Lung (tissue), 12 donors: ENCODE measurements around the gene TAS2R9. TPM values are rescaled to one million over a fixed set of nuclear protein-coding genes. Genes with fewer than 3 reads are reported as not detected.

ENCODE experiments used
- ATAC-seq: fragments of 200-7000 bp; cut with Tn5 transposase; one replicate; pipeline ENCODE4 v1.9.1; 2020; ENCODE audit warnings: moderate number of reproducible peaks; ENCODE audit not compliant: insufficient read depth, low FRiP score
- DNase-seq, 3 donors: peaks; one replicate each; pipeline ENCODE4 v3.0.0-alpha.2; 2013 to 2017
- H3K27ac ChIP-seq, 2 donors: one replicate each; pipeline ENCODE4 v1.5.1; 2013; ENCODE audit warnings: mild to moderate bottlenecking in 2 of 2, moderate library complexity in 2 of 2, control low read depth in 1 of 2, inconsistent platforms in 1 of 2, low read depth in 1 of 2, low read length in 1 of 2
- H3K27me3 ChIP-seq, 3 donors: one replicate each; pipeline ENCODE4 v1.5.1; 2013; ENCODE audit warnings: low read length in 2 of 3; ENCODE audit not compliant: control insufficient read depth in 3 of 3, insufficient read depth in 3 of 3
- H3K36me3 ChIP-seq, 4 donors: one replicate each; pipeline ENCODE4 v1.5.1; 2013; ENCODE audit warnings: low read length in 4 of 4, mild to moderate bottlenecking in 1 of 4, moderate library complexity in 1 of 4; ENCODE audit not compliant: control insufficient read depth in 4 of 4, insufficient read depth in 4 of 4
- H3K4me1 ChIP-seq, 5 donors: one replicate each; pipeline ENCODE4 v1.5.1; 2013; ENCODE audit warnings: low read length in 5 of 5, mild to moderate bottlenecking in 2 of 5, moderate library complexity in 1 of 5; ENCODE audit not compliant: control insufficient read depth in 5 of 5, insufficient read depth in 5 of 5
- H3K4me3 ChIP-seq: one replicate; pipeline ENCODE4 v1.5.1; 2013; ENCODE audit warnings: mild to moderate bottlenecking, control low read depth, moderate library complexity
- H3K9ac ChIP-seq, 2 donors: one replicate each; pipeline ENCODE4 v1.5.1; 2013; ENCODE audit warnings: low read length in 2 of 2, control low read depth in 1 of 2; ENCODE audit not compliant: insufficient read depth in 1 of 2
- H3K9me3 ChIP-seq, 4 donors: one replicate each; pipeline ENCODE4 v1.5.1; 2013; ENCODE audit warnings: low read length in 3 of 4, mild to moderate bottlenecking in 1 of 4, moderate library complexity in 1 of 4; ENCODE audit not compliant: control insufficient read depth in 4 of 4, insufficient read depth in 3 of 4
- WGBS, 2 donors: extraction: QIAGEN DNeasy Blood & Tissue Kit; methylation state at CpG; one replicate each; pipeline ENCODE4 v1.1.7; 2013; 5-methylcytosine and 5-hydroxymethylcytosine counted together
- polyA plus RNA-seq, 2 donors: library from polyadenylated mRNA; stranded (reverse); fragments of 200-250 nt; gene quantifications; one replicate each; pipeline ENCODE4 v1.2.1, GENCODE V29; 2013
- total RNA-seq, 2 donors: library from RNA; depleted of rRNA in 1 of 2; stranded (reverse); fragments of >200 nt in 1 of 2; gene quantifications; one replicate each; pipeline ENCODE4 v1.2.1, GENCODE V29; 2014 to 2021
- TF ChIP-seq, protein P1 (sequence below): IDR thresholded peaks from 2 replicates; pipeline ENCODE4 v1.5.1; 2012; ENCODE audit warnings: mild to moderate bottlenecking; ENCODE audit errors: control extremely low read depth, extremely low read depth
- donor health status: control.
- donor health status: control.
- donor health status: Bipolar disorder and iron deficiency.
- donor health status: healthy.
- donor health status: DM: yes; HTN: yes; CAD: no.

TAS2R9 gene
- total and polyA plus RNA-seq, 4 donors, result not detected

DNA sequence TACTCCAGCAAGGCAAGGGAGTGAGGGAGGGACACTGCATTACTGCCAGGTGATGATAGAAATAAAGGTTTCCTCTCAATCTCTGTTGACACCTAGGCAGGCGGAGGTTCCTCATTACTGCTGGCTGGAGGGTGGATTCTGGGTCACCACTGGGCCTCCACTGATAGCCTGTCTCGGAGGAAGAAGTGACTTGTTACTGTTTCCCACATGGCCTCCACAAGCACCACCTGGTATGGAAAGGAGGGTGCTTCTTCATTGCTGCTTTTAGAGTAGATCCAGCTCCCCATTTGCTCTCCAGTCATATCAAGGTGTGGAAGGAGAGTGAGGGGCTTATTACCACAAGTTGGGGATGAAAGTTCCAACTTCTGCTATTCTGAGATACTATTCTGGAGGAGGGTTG is 32.9 kb upstream of the TAS2R9 start:
- TF ChIP-seq, protein P1, sequence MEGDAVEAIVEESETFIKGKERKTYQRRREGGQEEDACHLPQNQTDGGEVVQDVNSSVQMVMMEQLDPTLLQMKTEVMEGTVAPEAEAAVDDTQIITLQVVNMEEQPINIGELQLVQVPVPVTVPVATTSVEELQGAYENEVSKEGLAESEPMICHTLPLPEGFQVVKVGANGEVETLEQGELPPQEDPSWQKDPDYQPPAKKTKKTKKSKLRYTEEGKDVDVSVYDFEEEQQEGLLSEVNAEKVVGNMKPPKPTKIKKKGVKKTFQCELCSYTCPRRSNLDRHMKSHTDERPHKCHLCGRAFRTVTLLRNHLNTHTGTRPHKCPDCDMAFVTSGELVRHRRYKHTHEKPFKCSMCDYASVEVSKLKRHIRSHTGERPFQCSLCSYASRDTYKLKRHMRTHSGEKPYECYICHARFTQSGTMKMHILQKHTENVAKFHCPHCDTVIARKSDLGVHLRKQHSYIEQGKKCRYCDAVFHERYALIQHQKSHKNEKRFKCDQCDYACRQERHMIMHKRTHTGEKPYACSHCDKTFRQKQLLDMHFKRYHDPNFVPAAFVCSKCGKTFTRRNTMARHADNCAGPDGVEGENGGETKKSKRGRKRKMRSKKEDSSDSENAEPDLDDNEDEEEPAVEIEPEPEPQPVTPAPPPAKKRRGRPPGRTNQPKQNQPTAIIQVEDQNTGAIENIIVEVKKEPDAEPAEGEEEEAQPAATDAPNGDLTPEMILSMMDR, result no peak
- WGBS, 2 donors, result 96 to 100% methylated on average over 2 of the region's 2 CpGs
- H3K4me3 ChIP-seq, result no peak overlapping the region
- no peak overlapping the region for H3K27ac ChIP-seq
- H3K27me3 ChIP-seq, result no peaks in the 10 kb centered on the region
- ATAC-seq (no peak), DNase-seq (no peak)
- no peak overlapping the region for H3K9ac ChIP-seq
- peaks cover 0 to 6% (median 0%) of the 10 kb centered on the region in 4 donors for H3K9me3 ChIP-seq
- H3K36me3 ChIP-seq, result peaks cover 0 to 8% (median 2%) of the 10 kb centered on the region in 4 donors
- no peaks in the 10 kb centered on the region for H3K4me1 ChIP-seq

DNA sequence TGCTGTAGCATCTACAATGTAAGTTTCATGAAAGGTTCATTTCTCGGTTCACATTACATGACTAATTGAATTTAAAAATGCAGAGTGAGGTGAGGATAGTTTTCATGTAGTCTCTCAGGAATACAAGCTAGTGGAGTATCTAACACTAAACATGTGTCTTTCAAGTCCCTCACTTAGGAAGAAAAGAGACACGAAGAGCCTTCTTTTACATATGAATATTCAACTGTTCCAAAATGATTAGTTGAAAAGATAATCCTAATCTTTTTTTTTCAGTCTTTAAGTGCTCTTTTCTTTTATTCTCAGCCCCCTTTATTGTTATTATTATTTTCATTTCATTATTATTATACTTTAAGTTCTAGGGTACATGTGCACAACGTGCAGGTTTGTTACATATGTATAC is 28.5 kb upstream of the TAS2R9 start:
- DNase-seq (no peak), ATAC-seq (no peak)
- peaks cover 0 to 2% (median 0%) of the 10 kb centered on the region in 5 donors for H3K4me1 ChIP-seq
- no peak overlapping the region for H3K4me3 ChIP-seq
- no peak overlapping the region for H3K9ac ChIP-seq
- peaks cover 0 to 8% (median 2%) of the 10 kb centered on the region in 4 donors for H3K36me3 ChIP-seq
- WGBS, 2 donors, result 86 to 96% methylated on average over 3 of the region's 3 CpGs
- no peaks in the 10 kb centered on the region for H3K27me3 ChIP-seq
- TF ChIP-seq, protein P1, result no peak
- no peak overlapping the region for H3K27ac ChIP-seq
- H3K9me3 ChIP-seq, result peaks cover 0 to 6% (median 0%) of the 10 kb centered on the region in 4 donors

GRCh38 chr12:10829994-10830393 is 20.0 kb upstream of the TAS2R9 start:
- Histone ChIP-seq H3K9me3 (no peaks in the 10 kb centered on the region), H3K27ac (no peak overlapping the region), H3K36me3 (no peaks in the 10 kb centered on the region), H3K9ac (no peak overlapping the region), H3K4me3 (no peak overlapping the region), H3K4me1 (no peaks in the 10 kb centered on the region), H3K27me3 (no peaks in the 10 kb centered on the region)
- TF ChIP-seq, protein P1, result no peak
- DNase-seq (no peak), ATAC-seq (no peak)
- 97 to 100% methylated on average over 1 of the region's 1 CpG for WGBS, 2 donors

- Histone ChIP-seq H3K9ac (no peak within 1 kb of the TSS), H3K4me1 (no peaks in the 10 kb centered on the region), H3K27ac (no peak within 1 kb of the TSS), H3K4me3 (no peak within 1 kb of the TSS), H3K9me3 (no peaks in the 10 kb centered on the region), H3K36me3 (no peaks in the 10 kb centered on the region), H3K27me3 (no peaks in the 10 kb centered on the region)
- 91 to 98% methylated on average over 3 of the region's 3 CpGs for WGBS, 2 donors
- no peak for ATAC-seq
- DNase-seq, result no peak
- TF ChIP-seq, protein P1, result no peak
Measured at GRCh38 chr12:10826258-10826657, 16.3 kb upstream of the TAS2R9 start, which contains the start of gene TAS2R10. TAS2R10 (minus strand) TSS chr12:10826358; CDS start chr12:10826269, 89 bp downstream.
